ENCODE results near the gene ECT2L. TPM values are rescaled to one million over a fixed set of nuclear protein-coding genes. Genes with fewer than 3 reads are reported as not detected.

ECT2L gene
- total and polyA plus RNA-seq, 8 donors, result 0.03 to 0.05 (median 0.03) TPM; not detected in 5

GRCh38 chr6:138882369-138883017, 86.6 kb downstream of the ECT2L start:
- WGBS, 2 donors, result 92 to 98% methylated on average over 7 of the region's 7 CpGs
- ATAC-seq (no peak), DNase-seq (no peak), FAIRE-seq (no peak)
- Histone ChIP-seq H3K36me3 (no peaks in the 10 kb centered on the region), H3K4me3 (no peak overlapping the region), H3K9me3 (no peaks in the 10 kb centered on the region), H3K4me1 (no peaks in the 10 kb centered on the region), H3K27me3 (no peaks in the 10 kb centered on the region), H3K27ac (no peak overlapping the region)
- intact Hi-C loops (cut with DNase I), result no loop called here
- TF ChIP-seq, protein P1, sequence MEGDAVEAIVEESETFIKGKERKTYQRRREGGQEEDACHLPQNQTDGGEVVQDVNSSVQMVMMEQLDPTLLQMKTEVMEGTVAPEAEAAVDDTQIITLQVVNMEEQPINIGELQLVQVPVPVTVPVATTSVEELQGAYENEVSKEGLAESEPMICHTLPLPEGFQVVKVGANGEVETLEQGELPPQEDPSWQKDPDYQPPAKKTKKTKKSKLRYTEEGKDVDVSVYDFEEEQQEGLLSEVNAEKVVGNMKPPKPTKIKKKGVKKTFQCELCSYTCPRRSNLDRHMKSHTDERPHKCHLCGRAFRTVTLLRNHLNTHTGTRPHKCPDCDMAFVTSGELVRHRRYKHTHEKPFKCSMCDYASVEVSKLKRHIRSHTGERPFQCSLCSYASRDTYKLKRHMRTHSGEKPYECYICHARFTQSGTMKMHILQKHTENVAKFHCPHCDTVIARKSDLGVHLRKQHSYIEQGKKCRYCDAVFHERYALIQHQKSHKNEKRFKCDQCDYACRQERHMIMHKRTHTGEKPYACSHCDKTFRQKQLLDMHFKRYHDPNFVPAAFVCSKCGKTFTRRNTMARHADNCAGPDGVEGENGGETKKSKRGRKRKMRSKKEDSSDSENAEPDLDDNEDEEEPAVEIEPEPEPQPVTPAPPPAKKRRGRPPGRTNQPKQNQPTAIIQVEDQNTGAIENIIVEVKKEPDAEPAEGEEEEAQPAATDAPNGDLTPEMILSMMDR (IDR thresholded peaks at IDR 0.05), result no peak

- ATAC-seq (no peak), DNase-seq (no peak), FAIRE-seq (no peak)
- 88 to 90% methylated on average over 13 of the region's 13 CpGs for WGBS, 2 donors
- H3K4me1 ChIP-seq, result no peaks in the 10 kb centered on the region
- no peak overlapping the region for H3K27ac ChIP-seq
- H3K36me3 ChIP-seq, result no peaks in the 10 kb centered on the region
- intact Hi-C loops (cut with DNase I), result no loop called here
- H3K9me3 ChIP-seq, result no peaks in the 10 kb centered on the region
- no peaks in the 10 kb centered on the region for H3K27me3 ChIP-seq
- no peak overlapping the region for H3K4me3 ChIP-seq
- TF ChIP-seq, protein P1 (IDR thresholded peaks at IDR 0.05), result no peak
Observed at GRCh38 chr6:138885156-138885819, 89.4 kb downstream of the ECT2L start.

DNA sequence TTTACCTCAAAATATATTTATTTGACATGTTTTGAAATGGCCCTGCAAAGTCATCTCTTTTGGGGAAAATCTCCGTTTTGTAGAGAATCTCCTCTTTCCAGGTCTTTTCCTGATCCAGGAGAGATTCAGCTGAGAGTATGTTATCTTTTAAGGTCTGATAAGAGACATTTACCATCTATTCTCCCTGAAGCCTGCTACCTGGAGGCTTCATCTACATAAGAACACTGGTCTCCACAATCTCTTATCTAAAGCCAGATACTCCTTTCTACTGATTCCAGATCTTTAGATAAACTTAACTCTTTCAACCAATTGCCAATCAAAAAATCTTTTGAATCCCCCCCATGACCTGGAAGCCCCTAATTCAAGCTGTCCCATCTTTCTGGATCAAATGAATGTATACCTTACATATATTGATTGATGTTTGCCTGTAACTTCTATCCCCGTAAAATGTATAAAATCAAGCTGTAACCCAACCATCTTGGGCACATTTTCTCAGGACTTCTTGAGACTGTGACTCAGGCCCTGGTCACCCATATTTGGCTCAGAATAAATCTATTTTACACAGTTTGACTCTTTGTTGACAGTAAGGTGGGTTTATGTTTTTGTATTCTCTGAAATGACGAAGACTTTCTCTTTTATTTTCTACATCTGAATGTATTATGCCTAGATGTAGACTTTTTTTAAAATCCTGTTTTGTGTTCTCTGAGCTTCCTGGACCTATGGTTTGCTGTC, 95.5 kb downstream of the ECT2L start:
- H3K4me3 ChIP-seq, result no peak overlapping the region
- no peaks in the 10 kb centered on the region for H3K27me3 ChIP-seq
- WGBS, 2 donors, result 86 to 91% methylated on average over 3 of the region's 3 CpGs
- DNase-seq (no peak), ATAC-seq (no peak), FAIRE-seq (no peak)
- intact Hi-C loops (cut with DNase I), result no loop called here
- H3K27ac ChIP-seq, result no peak overlapping the region
- TF ChIP-seq, protein P1 (IDR thresholded peaks at IDR 0.05), result no peak
- no peaks in the 10 kb centered on the region for H3K4me1 ChIP-seq
- no peaks in the 10 kb centered on the region for H3K36me3 ChIP-seq
- H3K9me3 ChIP-seq, result no peaks in the 10 kb centered on the region

GRCh38 chr6:138896104-138896756, 100.3 kb downstream of the ECT2L start:
- Histone ChIP-seq H3K4me1 (no peaks in the 10 kb centered on the region), H3K27me3 (no peaks in the 10 kb centered on the region), H3K36me3 (no peaks in the 10 kb centered on the region), H3K4me3 (no peak overlapping the region), H3K9me3 (no peaks in the 10 kb centered on the region), H3K27ac (no peak overlapping the region)
- TF ChIP-seq, protein P1 (IDR thresholded peaks at IDR 0.05), result no peak
- intact Hi-C loops (cut with DNase I), result no loop called here
- 93 to 95% methylated on average over 8 of the region's 8 CpGs for WGBS, 2 donors
- ATAC-seq, result no peak
- no peak for DNase-seq
- FAIRE-seq, result no peak

All from pancreas (tissue), 10 donors.